HepG2 (cell line): ENCODE data around the gene CDYL. TPM values are rescaled to one million over a fixed set of nuclear protein-coding genes. Genes with fewer than 3 reads are reported as not detected.
A peak's percentile ranks its signal among the peaks of the same experiment; 100 is the strongest.

Source experiments
- ATAC-seq: fragments of 200-7000 bp; cut with Tn5 transposase; 3 replicates; pipeline ENCODE4 v1.9.1; 2020; ENCODE audit warnings: mild to moderate bottlenecking, moderate library complexity
- BruUV-seq: library from RNA; stranded (reverse); fragments of 400-500 nt; replicated peaks from 2 replicates; lab custom pipeline; 2021; lab: Mats Ljungman, UMichigan
- CTCF ChIA-PET: fragments of 300-600 bp; formaldehyde crosslinking; extraction: SDS; loops from one replicate; lab custom pipeline; 2021; ENCODE audit warnings: low total read pairs, inconsistent platforms, low intra/inter-chr PET ratio; lab: Yijun Ruan, JAX
- POLR2A ChIA-PET: fragments of 350-600 bp; sonication (Branson Sonifier 250); formaldehyde crosslinking; loops from one replicate; lab custom pipeline; 2020; ENCODE audit warnings: antibody characterized with exemption, inconsistent platforms; lab: Yijun Ruan, JAX
- DNase-seq: peaks from one replicate; pipeline ENCODE4 v3.0.0-alpha.2; 2015; ENCODE audit warnings: low spot score
- FAIRE-seq: peaks from 3 replicates; lab custom pipeline; 2011; peaks lifted over from hg19 to GRCh38; lab: Jason Lieb, UNC
- H2AFZ ChIP-seq: one replicate; pipeline ENCODE4 v1.6.1; 2011; ENCODE audit warnings: low read length, inconsistent platforms
- H3K27ac ChIP-seq: fragments of 300-600 bp; 3 replicates; pipeline ENCODE4 v1.8.0; 2011; ENCODE audit warnings: mixed run types, mild to moderate bottlenecking, mixed read lengths, low read length, inconsistent platforms; ENCODE audit not compliant: insufficient read depth; ENCODE audit errors: extremely low read length
- H3K27me3 ChIP-seq, 2 experiments: fragments of 200-600 bp in 1 of 2; 2 replicates in 1 of 2; 3 replicates in 1 of 2; pipeline versions ENCODE4 v1.6.0 to v1.8.0; 2011; ENCODE audit warnings: low read length in 2 of 2, mild to moderate bottlenecking in 2 of 2, moderate library complexity in 2 of 2, inconsistent platforms in 1 of 2; ENCODE audit not compliant: insufficient read depth in 2 of 2, control insufficient read depth in 1 of 2
- H3K36me3 ChIP-seq, 2 experiments: fragments of 200-600 bp in 1 of 2; replicated peaks in 1 of 2; 2 replicates in 1 of 2; 3 replicates in 1 of 2; pipeline versions ENCODE4 v1.5.1 to v1.8.0; 2011; ENCODE audit warnings: low read length in 2 of 2, inconsistent platforms in 1 of 2; ENCODE audit not compliant: insufficient read depth in 2 of 2, control insufficient read depth in 1 of 2
- H3K4me1 ChIP-seq: 2 replicates; pipeline ENCODE4 v1.5.1; 2012; ENCODE audit warnings: low read length, inconsistent platforms; ENCODE audit not compliant: insufficient read depth
- H3K4me2 ChIP-seq: 2 replicates; pipeline ENCODE4 v1.6.0; 2011; ENCODE audit warnings: low read depth, low read length, inconsistent platforms
- H3K4me3 ChIP-seq, 3 experiments: fragments of 200-600 bp in 1 of 3; sonication (generic), shearing (Covaris generic) in 1 of 3; replicated peaks in 1 of 3; 2 replicates each; pipeline ENCODE4 v1.5.1; 2011 to 2016; ENCODE audit warnings: low read length in 3 of 3, inconsistent platforms in 2 of 3, low read depth in 2 of 3, mild to moderate bottlenecking in 2 of 3, control low read depth in 1 of 3, mixed read lengths in 1 of 3; ENCODE audit not compliant: insufficient read depth in 1 of 3
- H3K79me2 ChIP-seq: one replicate; pipeline ENCODE4 v1.6.1; 2011; ENCODE audit warnings: low read length, inconsistent platforms; ENCODE audit not compliant: insufficient read depth
- H3K9ac ChIP-seq: 2 replicates; pipeline ENCODE4 v1.6.0; 2011; ENCODE audit warnings: mild to moderate bottlenecking, low read depth, low read length, inconsistent platforms; ENCODE audit not compliant: insufficient read depth
- H3K9me3 ChIP-seq: 2 replicates; pipeline ENCODE4 v1.5.1; 2012; ENCODE audit warnings: mild to moderate bottlenecking, low read length
- H4K20me1 ChIP-seq: 2 replicates; pipeline ENCODE4 v1.6.0; 2011; ENCODE audit warnings: inconsistent platforms, mild to moderate bottlenecking, low read length, moderate library complexity; ENCODE audit not compliant: insufficient read depth
- JDP2 ChIP-seq: sonication (generic); formaldehyde crosslinking; IDR thresholded peaks from 2 replicates; pipeline ENCODE4 v1.8.1; 2022; ENCODE audit warnings: missing genetic modification reagents, borderline replicate concordance
- MTA1 ChIP-seq: sonication (generic); formaldehyde crosslinking; IDR thresholded peaks from 2 replicates; pipeline ENCODE4 v1.4.0; 2020; ENCODE audit warnings: missing genetic modification reagents, mild to moderate bottlenecking, borderline replicate concordance
- SRF ChIP-seq: IDR thresholded peaks from 2 replicates; pipeline ENCODE4 v1.6.1; 2011; ENCODE audit warnings: mild to moderate bottlenecking, low read depth, low read length, moderate library complexity
- ZNF232 ChIP-seq: sonication (generic); formaldehyde crosslinking; IDR thresholded peaks from 2 replicates; pipeline ENCODE4 v1.4.0; 2020; ENCODE audit warnings: missing genetic modification reagents, borderline replicate concordance
- ZNF275 ChIP-seq: sonication (generic); formaldehyde crosslinking; IDR thresholded peaks from 2 replicates; pipeline ENCODE4 v1.8.0; 2022; ENCODE audit warnings: missing genetic modification reagents, mild to moderate bottlenecking, inconsistent platforms, borderline replicate concordance
- ZNF34 ChIP-seq: sonication (generic); formaldehyde crosslinking; IDR thresholded peaks from 2 replicates; pipeline ENCODE4 v1.4.0; 2020; ENCODE audit warnings: mild to moderate bottlenecking, missing genetic modification reagents, borderline replicate concordance
- ZNF383 ChIP-seq: sonication (generic); formaldehyde crosslinking; IDR thresholded peaks from 2 replicates; pipeline ENCODE4 v1.4.0; 2020; ENCODE audit warnings: missing genetic modification reagents, mild to moderate bottlenecking, borderline replicate concordance
- ZNF607 ChIP-seq: sonication (generic); formaldehyde crosslinking; IDR thresholded peaks from 2 replicates; pipeline ENCODE4 v1.5.1; 2020; ENCODE audit warnings: missing genetic modification reagents, mild to moderate bottlenecking, borderline replicate concordance
- ZNF687 ChIP-seq: sonication (generic); formaldehyde crosslinking; IDR thresholded peaks from 2 replicates; pipeline ENCODE4 v1.5.1; 2020; ENCODE audit warnings: mild to moderate bottlenecking, missing genetic modification reagents, moderate library complexity
- WGBS: methylation state at CpG from one replicate; pipeline ENCODE4 v1.1.6; 2017; ENCODE audit warnings: low lambda C conversion rate; 5-methylcytosine and 5-hydroxymethylcytosine counted together
- in situ Hi-C: cut with HindIII; loops from 2 replicates; pipeline ENCODE4 v1.10.0; 2017; ENCODE audit warnings: low pct_unique_long_range_greater_than_20kb; ENCODE audit not compliant: extremely low pct_ligation_motif_present
- intact Hi-C: fragments of 100-400 bp; cut with micrococcal nuclease; formaldehyde crosslinking; loops from one replicate; pipeline ENCODE4 v1.10.0; 2022; ENCODE audit not compliant: unreplicated experiment
- polyA plus RNA-seq, 8 experiments: library from polyadenylated mRNA; depleted of rRNA in 3 of 8; stranded (reverse) in 7 of 8; unstranded in 1 of 8; fragments of >200 nt; fragmentation: Illumina TruSeq in 4 of 8; extraction: Trizol in 4 of 8; gene quantifications; 2 replicates each; pipeline versions ENCODE4 v1.2.1 to v1.2.3, GENCODE V29; 2011 to 2016; ENCODE audit warnings: low read depth in 4 of 8, missing spikeins in 1 of 8, mixed read lengths in 1 of 8; ENCODE audit not compliant: insufficient read depth in 1 of 8
- total RNA-seq, 5 experiments: library from RNA; depleted of rRNA; stranded (reverse); fragments of >200 nt; fragmentation: Illumina TruSeq; extraction: Trizol; gene quantifications; 2 replicates each; pipeline ENCODE4 v1.2.3, GENCODE V29; 2016; ENCODE audit warnings: low read depth in 1 of 5
- TF ChIP-seq, protein P1 (sequence below): sonication (generic); formaldehyde crosslinking; IDR thresholded peaks from 2 replicates; pipeline ENCODE4 v1.8.0; 2022; ENCODE audit warnings: mild to moderate bottlenecking, missing genetic modification reagents, borderline replicate concordance
- TF ChIP-seq, protein P2 (sequence below): sonication (generic); formaldehyde crosslinking; IDR thresholded peaks from 2 replicates; pipeline ENCODE4 v1.4.0; 2020; ENCODE audit warnings: missing genetic modification reagents

Gene CDYL
- total and polyA plus RNA-seq, 2 of the 13 experiments (the other 11 are each of a cell fraction or from before 2014, with no cell fraction given) = 22.8 to 105 TPM

GRCh38 chr6:4805553-4806336 lies 29.5 kb downstream of the CDYL start (continued):
- TF ChIP-seq ZNF607 (CRISPR knock-in tag) (no peak), ZNF687 (peak; percentile 49)
- TF ChIP-seq, protein P1, sequence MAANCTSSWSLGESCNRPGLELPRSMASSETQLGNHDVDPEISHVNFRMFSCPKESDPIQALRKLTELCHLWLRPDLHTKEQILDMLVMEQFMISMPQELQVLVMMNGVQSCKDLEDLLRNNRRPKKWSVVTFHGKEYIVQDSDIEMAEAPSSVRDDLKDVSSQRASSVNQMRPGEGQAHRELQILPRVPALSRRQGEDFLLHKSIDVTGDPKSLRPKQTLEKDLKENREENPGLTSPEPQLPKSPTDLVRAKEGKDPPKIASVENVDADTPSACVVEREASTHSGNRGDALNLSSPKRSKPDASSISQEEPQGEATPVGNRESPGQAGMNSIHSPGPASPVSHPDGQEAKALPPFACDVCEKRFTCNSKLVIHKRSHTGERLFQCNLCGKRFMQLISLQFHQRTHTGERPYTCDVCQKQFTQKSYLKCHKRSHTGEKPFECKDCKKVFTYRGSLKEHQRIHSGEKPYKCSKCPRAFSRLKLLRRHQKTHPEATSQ (CRISPR knock-in tag) = no peak

- ChIA-PET POLR2A (no interaction called here), CTCF (interaction anchor here (1.5 kb wide), 1 partner anchor 42 kb away, joined by 3 read pairs; no protein-coding TSS in a partner anchor)
- Histone ChIP-seq H2AFZ (no peak overlapping the region), H3K9ac (no peak overlapping the region), H3K4me1 (peaks cover 65% of the 10 kb centered on the region), H3K79me2 (peaks cover 65% of the 10 kb centered on the region), H3K36me3 (no peaks in the 10 kb centered on the region), H3K27ac (no peak overlapping the region), H3K4me3 (no peak overlapping the region), H3K9me3 (peaks cover 7% of the 10 kb centered on the region; the same call in 1 of the 2 replicates), H4K20me1 (peaks cover 50% of the 10 kb centered on the region), H3K27me3 (no peaks in the 10 kb centered on the region), H3K4me2 (no peak overlapping the region)
- WGBS = 85% methylated on average over 7 of the region's 7 CpGs
- ATAC-seq (no peak), FAIRE-seq (no peak), DNase-seq (no peak)
- intact Hi-C loops = no loop called here
- no TSS peak for BruUV-seq
- in situ Hi-C loops = no loop called here
- no peak for TF ChIP-seq ZNF383 (CRISPR knock-in tag)
- TF ChIP-seq ZNF232 (CRISPR knock-in tag) = no peak
- TF ChIP-seq MTA1 (CRISPR knock-in tag) = no peak
- TF ChIP-seq ZNF275 (CRISPR knock-in tag) = no peak
- TF ChIP-seq, protein P2, sequence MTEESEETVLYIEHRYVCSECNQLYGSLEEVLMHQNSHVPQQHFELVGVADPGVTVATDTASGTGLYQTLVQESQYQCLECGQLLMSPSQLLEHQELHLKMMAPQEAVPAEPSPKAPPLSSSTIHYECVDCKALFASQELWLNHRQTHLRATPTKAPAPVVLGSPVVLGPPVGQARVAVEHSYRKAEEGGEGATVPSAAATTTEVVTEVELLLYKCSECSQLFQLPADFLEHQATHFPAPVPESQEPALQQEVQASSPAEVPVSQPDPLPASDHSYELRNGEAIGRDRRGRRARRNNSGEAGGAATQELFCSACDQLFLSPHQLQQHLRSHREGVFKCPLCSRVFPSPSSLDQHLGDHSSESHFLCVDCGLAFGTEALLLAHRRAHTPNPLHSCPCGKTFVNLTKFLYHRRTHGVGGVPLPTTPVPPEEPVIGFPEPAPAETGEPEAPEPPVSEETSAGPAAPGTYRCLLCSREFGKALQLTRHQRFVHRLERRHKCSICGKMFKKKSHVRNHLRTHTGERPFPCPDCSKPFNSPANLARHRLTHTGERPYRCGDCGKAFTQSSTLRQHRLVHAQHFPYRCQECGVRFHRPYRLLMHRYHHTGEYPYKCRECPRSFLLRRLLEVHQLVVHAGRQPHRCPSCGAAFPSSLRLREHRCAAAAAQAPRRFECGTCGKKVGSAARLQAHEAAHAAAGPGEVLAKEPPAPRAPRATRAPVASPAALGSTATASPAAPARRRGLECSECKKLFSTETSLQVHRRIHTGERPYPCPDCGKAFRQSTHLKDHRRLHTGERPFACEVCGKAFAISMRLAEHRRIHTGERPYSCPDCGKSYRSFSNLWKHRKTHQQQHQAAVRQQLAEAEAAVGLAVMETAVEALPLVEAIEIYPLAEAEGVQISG = no peak
- TF ChIP-seq ZNF34 (CRISPR knock-in tag) = no peak
- no peak for TF ChIP-seq JDP2 (CRISPR knock-in tag)
- TF ChIP-seq SRF = no peak
Observed at GRCh38 chr6:4806337-4806725, 30.1 kb downstream of the CDYL start.
